Heart right ventricle (tissue), 16 donors: ENCODE measurements around the gene MX2. TPM values are rescaled to one million over a fixed set of nuclear protein-coding genes. Genes with fewer than 3 reads are reported as not detected.
A peak's percentile ranks its signal among the peaks of the same experiment; 100 is the strongest.
"Not testable (repeated sequence)": the region's sequence is repeated elsewhere in the genome, so short reads cannot be mapped to it uniquely, and the experiment has no call there.

Source experiments
- ATAC-seq, 8 donors: fragments of 200-7000 bp; cut with Tn5 transposase; one replicate each; pipeline ENCODE4 v1.9.1; 2020; ENCODE audit warnings: mild to moderate bottlenecking in 8 of 8, moderate library complexity in 8 of 8, moderate number of reproducible peaks in 1 of 8
- DNase-seq, 2 donors: peaks; one replicate each; pipeline ENCODE4 v3.0.0-alpha.2; 2020
- H3K27ac ChIP-seq, 10 donors: fragments of 200-600 bp; sonication (generic) in 2 of 10; one replicate each; pipeline versions ENCODE4 v1.5.0 to v1.8.0; 2020 to 2022; ENCODE audit warnings: mild to moderate bottlenecking in 3 of 10
- H3K27me3 ChIP-seq, 7 donors: fragments of 200-600 bp; one replicate each; pipeline ENCODE4 v1.8.0; 2021 to 2022; ENCODE audit warnings: mild to moderate bottlenecking in 2 of 7
- H3K36me3 ChIP-seq, 9 donors: fragments of 200-600 bp; sonication (generic) in 1 of 9; one replicate each; pipeline versions ENCODE4 v1.5.0 to v1.8.0; 2020 to 2022; ENCODE audit warnings: mild to moderate bottlenecking in 2 of 9
- H3K4me1 ChIP-seq, 9 donors: fragments of 200-600 bp; sonication (generic) in 1 of 9; one replicate each; pipeline versions ENCODE4 v1.5.0 to v1.8.0; 2020 to 2022; ENCODE audit warnings: mild to moderate bottlenecking in 4 of 9
- H3K4me3 ChIP-seq, 10 donors: fragments of 200-600 bp; sonication (generic) in 2 of 10; one replicate each; pipeline versions ENCODE4 v1.5.0 to v1.8.0; 2020 to 2022; ENCODE audit warnings: mild to moderate bottlenecking in 7 of 10, moderate library complexity in 2 of 10
- H3K9me3 ChIP-seq, 11 donors: fragments of 200-600 bp in 10 of 11; sonication (generic) in 2 of 11; one replicate each; pipeline versions ENCODE4 v1.5.0 to v1.8.0; 2013 to 2022; ENCODE audit warnings: mild to moderate bottlenecking in 2 of 11, control low read depth in 1 of 11, moderate library complexity in 1 of 11
- WGBS, 2 donors: extraction: QIAGEN DNeasy Blood & Tissue Kit; methylation state at CpG; one replicate each; pipeline ENCODE4 v1.1.7; 2013; ENCODE audit warnings: inconsistent platforms in 1 of 2; 5-methylcytosine and 5-hydroxymethylcytosine counted together
- intact Hi-C, 10 donors: fragments of 100-400 bp; cut with DNase I; formaldehyde crosslinking; loops; one replicate each; pipeline versions ENCODE4 v1.11.1 to v1.14.2; 2022
- polyA plus RNA-seq, 2 donors: library from polyadenylated mRNA; stranded (reverse); fragments of 200-250 nt; gene quantifications; one replicate each; pipeline ENCODE4 v1.2.3, GENCODE V29; 2013
- total RNA-seq, 10 donors: library from RNA; stranded (reverse); fragmentation: NEBNext Ultra II Directional in 3 of 10; extraction: Animal tissue kit (Norgen Biotek cat#: 25700) in 3 of 10; gene quantifications; one replicate each; pipeline versions ENCODE4 v1.2.1 to v1.2.4, GENCODE V29; 2021 to 2023
- TF ChIP-seq, protein P1 (sequence below), 9 donors: fragments of 200-600 bp; sonication (generic) in 2 of 9; IDR thresholded peaks; one replicate each; pipeline versions ENCODE4 v1.5.0 to v1.8.0; 2021 to 2022; ENCODE audit warnings: antibody characterized with exemption in 9 of 9, mild to moderate bottlenecking in 5 of 9, moderate library complexity in 1 of 9
- donor health status: Arrhythmogenic right ventricular cardiomyopathy.
- donor health status: ischemic (EF 13 %, LVEDD 7.1; RV severe dilation, severe dysfunction).
- donor health status: healthy with polysubstance abuse.
- donor health status: DM: no; HTN: yes; CAD: no.
- donor health status: DM: no; HTN: no; CAD: no.
- donor health status: ischemic (EF 25% LVEDD 6.9; RV normal size, moderate dysfunction).
- donor health status: ischemic (EF 25% LVEDD 5.7; RV mildly dilated, moderate dysfunction).
- donor health status: healthy.
- donor health status: DM: yes; HTN: yes; CAD: no.
- donor health status: Ischemic cardiomyopathy.
- donor health status: ischemic (EF 35%, LVEDD 5.7; RV mildly dilated, moderate dysfunction).
- donor health status: nonischemic (EF 11% LVEDD 7.7; RV severe dilation, severe dysfunction).
- donor health status: DM: yes; HTN: yes; CAD: no.
- donor health status: PGD.
- donor health status: ischemic (EF 29% LVEDD 5.4; RV normal size, mild dysfunction).
- donor health status: nonischemic (EF 23%, LVEDD 6.1; RV moderate dilation, normal function).

Gene MX2
- total and polyA plus RNA-seq, 12 donors = 3.0 to 22.9 (median 6.6) TPM

DNA sequence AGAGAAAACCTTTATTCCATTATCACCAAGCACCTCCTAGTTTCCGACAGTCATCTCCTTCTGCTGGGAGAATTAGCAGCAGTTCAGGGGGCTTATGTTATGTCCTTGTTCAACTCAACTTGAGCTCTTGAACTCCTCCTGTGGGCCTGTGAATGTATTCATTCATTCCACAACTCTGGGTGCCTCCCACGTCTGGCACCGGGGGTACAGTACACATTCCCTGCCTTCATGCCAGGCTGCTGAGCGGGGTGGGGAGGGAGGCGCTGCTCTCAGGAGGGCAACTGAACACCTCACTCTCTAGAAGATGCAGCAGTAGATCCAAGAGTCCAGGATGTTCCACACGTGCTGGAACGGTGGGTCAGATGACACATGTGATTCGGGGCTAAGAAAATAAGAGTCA is 4.3 kb upstream of the MX2 start:
- Histone ChIP-seq H3K9me3 (no peaks in the 10 kb centered on the region), H3K36me3 (no peaks in the 10 kb centered on the region), H3K27me3 (peaks cover 0 to 9% (median 0%) of the 10 kb centered on the region in 7 donors), H3K4me3 (no peak overlapping the region), H3K4me1 (peaks cover 0 to 16% (median 5%) of the 10 kb centered on the region in 9 donors), H3K27ac (no peak overlapping the region)
- intact Hi-C loops = no loop called here
- WGBS, 2 donors = 64 to 69% methylated on average over 8 of the region's 8 CpGs
- DNase-seq (no peak), ATAC-seq (no peak)
- TF ChIP-seq, protein P1, sequence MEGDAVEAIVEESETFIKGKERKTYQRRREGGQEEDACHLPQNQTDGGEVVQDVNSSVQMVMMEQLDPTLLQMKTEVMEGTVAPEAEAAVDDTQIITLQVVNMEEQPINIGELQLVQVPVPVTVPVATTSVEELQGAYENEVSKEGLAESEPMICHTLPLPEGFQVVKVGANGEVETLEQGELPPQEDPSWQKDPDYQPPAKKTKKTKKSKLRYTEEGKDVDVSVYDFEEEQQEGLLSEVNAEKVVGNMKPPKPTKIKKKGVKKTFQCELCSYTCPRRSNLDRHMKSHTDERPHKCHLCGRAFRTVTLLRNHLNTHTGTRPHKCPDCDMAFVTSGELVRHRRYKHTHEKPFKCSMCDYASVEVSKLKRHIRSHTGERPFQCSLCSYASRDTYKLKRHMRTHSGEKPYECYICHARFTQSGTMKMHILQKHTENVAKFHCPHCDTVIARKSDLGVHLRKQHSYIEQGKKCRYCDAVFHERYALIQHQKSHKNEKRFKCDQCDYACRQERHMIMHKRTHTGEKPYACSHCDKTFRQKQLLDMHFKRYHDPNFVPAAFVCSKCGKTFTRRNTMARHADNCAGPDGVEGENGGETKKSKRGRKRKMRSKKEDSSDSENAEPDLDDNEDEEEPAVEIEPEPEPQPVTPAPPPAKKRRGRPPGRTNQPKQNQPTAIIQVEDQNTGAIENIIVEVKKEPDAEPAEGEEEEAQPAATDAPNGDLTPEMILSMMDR (IDR thresholded peaks at IDR 0.05) = no peak

DNA sequence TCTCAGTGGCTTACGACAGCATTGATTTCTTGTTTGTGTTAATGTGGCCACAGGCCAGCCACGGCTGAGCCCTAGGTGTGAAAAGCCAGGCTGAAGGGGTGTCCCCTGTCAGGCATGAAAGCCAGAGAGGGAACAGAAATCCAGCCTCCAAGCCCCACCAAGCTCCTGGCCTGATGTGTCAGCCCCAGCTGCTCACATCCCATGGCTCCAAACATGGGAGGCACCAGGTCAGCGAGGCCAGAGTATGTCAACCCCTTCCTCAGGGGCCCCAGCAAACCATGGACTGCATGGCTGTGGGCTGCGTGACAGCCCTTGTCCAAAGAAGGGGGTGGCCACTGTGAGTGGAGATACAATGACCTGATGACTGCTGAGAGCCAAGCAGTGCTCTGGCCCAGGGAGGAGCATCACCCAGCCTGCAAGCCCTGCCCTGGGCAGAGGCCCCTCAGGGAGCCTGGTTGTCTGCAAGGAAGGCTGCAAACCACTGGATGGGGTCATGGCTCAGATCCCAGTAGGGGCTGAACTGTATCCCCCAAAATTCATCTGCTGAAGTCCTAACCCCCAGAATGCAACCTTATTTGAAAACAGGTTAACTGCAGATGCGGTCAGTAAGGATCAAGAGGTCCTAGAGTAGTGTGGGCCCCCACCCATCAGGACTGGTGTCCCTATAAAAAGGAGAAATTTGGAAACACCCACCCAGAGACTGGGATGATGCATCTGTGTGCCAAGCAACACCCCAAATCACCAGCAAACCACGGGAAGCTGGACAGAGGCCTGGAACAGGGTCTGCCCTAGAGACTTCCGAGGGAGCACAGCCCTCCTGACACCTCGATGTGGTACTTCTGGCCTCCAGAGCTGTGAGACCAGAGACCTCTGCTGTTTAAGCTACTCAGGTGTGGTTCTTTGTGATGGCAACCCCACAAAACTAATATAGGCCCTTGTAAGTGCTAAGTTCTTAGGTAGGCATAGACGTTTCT is 3.3 kb upstream of the MX2 start:
- no peak for DNase-seq
- peaks cover 0 to under 1% (median 0%) of the 10 kb centered on the region in 9 donors for H3K36me3 ChIP-seq
- TF ChIP-seq, protein P1 (IDR thresholded peaks at IDR 0.05) = no peak
- H3K4me3 ChIP-seq = no peak overlapping the region
- H3K4me1 ChIP-seq = peaks cover 0 to 25% (median 11%) of the 10 kb centered on the region in 9 donors
- 81 to 91% methylated on average over 9 of the region's 9 CpGs for WGBS, 2 donors
- peaks cover 0 to 7% (median 0%) of the 10 kb centered on the region in 7 donors for H3K27me3 ChIP-seq
- no peak for ATAC-seq
- intact Hi-C loops = no loop called here
- H3K27ac ChIP-seq = no peak overlapping the region
- H3K9me3 ChIP-seq = no peaks in the 10 kb centered on the region

DNA sequence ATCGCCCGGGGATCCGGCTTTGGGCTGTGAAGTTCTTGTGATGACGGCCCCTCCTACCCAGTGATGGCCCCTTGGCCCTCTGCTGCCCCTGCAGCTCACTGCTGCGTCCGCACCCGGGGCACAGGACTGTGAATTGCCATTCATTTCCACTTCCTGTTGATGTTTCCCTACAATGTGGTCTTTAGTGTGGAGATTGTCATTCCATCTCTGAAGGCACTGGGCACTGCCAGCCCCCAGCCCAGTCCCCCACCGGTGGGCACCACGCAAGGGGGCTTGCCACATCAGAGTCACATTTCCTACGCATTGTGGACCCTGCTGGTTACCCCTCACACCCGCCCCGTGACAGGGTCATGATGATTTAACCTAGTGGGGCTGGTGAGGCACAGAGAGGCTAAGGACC is 2.5 kb upstream of the MX2 start:
- H3K9me3 ChIP-seq = no peaks in the 10 kb centered on the region
- H3K36me3 ChIP-seq = peaks cover 0 to 8% (median 0%) of the 10 kb centered on the region in 9 donors
- 66 to 73% methylated on average over 12 of the region's 12 CpGs for WGBS, 2 donors
- ATAC-seq (no peak), DNase-seq (no peak)
- no peak overlapping the region for H3K4me3 ChIP-seq
- intact Hi-C loops = no loop called here
- peaks cover 0 to 5% (median 0%) of the 10 kb centered on the region in 7 donors for H3K27me3 ChIP-seq
- no peak overlapping the region for H3K27ac ChIP-seq
- peaks cover 0 to 33% (median 17%) of the 10 kb centered on the region in 9 donors for H3K4me1 ChIP-seq
- TF ChIP-seq, protein P1 (IDR thresholded peaks at IDR 0.05) = no peak

DNA sequence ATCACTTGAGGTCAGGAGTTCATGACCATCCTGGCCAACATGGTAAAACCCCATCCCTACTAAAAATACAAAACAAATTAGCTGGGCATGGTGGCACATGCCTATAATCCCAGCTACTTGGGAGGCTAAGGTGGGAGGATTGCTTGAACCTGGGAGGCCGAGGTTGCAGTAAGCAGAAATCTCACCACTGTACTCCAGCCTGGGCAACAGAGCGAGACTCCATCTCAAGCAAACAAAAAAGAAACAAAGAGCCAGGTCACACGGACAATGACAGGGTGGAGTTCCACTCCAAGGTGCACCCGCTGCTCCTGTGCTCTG is 2.1 kb upstream of the MX2 start:
- Histone ChIP-seq H3K27ac (peak overlapping the region in 3 of 10 donors; percentile 94 to 96 (median 95)), H3K36me3 (peaks cover 0 to 13% (median 0%) of the 10 kb centered on the region in 9 donors), H3K4me1 (peaks cover 0 to 37% (median 17%) of the 10 kb centered on the region in 9 donors)
- WGBS, 2 donors = 80 to 95% methylated on average over 4 of the region's 4 CpGs
- H3K9me3 ChIP-seq, H3K4me3 ChIP-seq, DNase-seq, ATAC-seq, H3K27me3 ChIP-seq: not testable (repeated sequence)
- intact Hi-C loops = loop anchor here in 3 of 10 donors (10.0 kb wide), 1 partner anchor 65 kb away; the partner anchor contains the start of gene MX1 (in 3 of the 3)
